Sciatic nerve (tissue), 2 donors: ENCODE results near the gene INMT. TPM values are rescaled to one million over a fixed set of nuclear protein-coding genes. Genes with fewer than 3 reads are reported as not detected.
"Not testable (repeated sequence)": the region's sequence is repeated elsewhere in the genome, so short reads cannot be mapped to it uniquely, and the experiment has no call there.

Experiments
- ATAC-seq: fragments of 200-7000 bp; cut with Tn5 transposase; one replicate; pipeline ENCODE4 v1.9.1; 2020; ENCODE audit warnings: mild to moderate bottlenecking, moderate library complexity
- DNase-seq: peaks from one replicate; pipeline ENCODE4 v3.0.0-alpha.2; 2020; ENCODE audit warnings: low spot score
- intact Hi-C: fragments of 100-400 bp; cut with DNase I; formaldehyde crosslinking; loops from one replicate; pipeline ENCODE4 v1.14.2; 2022
- total RNA-seq: library from RNA; stranded (reverse); fragmentation: NEBNext Ultra II Directional; extraction: Animal tissue kit (Norgen Biotek cat#: 25700); gene quantifications from one replicate; pipeline ENCODE4 v1.2.1, GENCODE V29; 2021
- donor health status: DM: no; HTN: no; CAD: no.
- donor health status: DM: no; HTN: no; CAD: no.

Gene INMT
- total RNA-seq, result 131 TPM

DNA sequence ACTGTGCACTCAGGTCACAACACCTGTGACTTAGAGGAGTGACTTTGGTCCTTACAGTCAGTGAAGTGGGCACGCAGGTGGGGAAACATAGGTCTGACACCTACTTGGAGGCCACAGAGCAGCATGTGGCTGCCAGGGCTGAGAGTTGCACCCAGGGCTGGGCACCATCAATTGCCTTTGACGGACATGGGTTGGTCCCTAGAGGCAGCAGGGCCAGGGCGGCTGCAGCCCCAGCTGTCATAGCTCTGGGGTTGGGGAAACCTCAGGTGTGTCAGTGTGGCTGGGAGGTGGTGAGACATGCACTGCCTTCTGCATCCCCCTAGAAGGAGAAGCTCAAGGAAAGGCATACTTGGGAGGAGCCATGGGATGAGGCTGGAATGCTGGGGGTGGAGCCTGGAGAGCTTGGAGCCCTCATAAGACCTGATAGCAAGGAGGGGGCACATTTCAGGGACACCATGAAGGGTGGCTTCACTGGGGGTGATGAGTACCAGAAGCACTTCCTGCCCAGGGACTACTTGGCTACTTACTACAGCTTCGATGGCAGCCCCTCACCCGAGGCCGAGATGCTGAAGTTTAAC is at the start of gene INMT:
Gene INMT, plus strand, starts transcription at position 440 of the 578 bp plus-strand sequence. Its CDS starts 16 bp downstream, at position 456.
- intact Hi-C loops, result no loop called here
- ATAC-seq, result peak; percentile 57
- no peak for DNase-seq

DNA sequence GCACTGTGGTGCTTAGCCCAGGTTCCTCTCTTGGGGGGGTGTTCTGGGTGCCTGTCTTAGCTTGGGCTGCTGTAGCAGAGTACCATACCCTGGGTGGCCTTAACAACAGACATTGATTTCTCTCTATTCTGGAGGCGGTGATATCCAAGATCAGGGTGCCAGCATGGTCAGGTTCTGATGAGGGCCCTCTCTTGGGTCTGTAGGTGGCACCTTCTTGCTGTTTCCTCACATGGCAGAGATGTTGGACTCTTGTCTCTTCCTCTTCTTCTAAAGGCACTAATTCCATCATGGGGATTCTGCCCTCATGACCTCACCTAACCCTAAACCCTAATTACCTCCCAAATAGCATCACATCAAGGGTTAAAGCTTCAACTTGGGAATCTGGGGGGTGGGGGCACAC is 49.7 kb upstream of the INMT start:
- intact Hi-C loops, result no loop called here
- ATAC-seq, result no peak
- DNase-seq, result no peak

DNA sequence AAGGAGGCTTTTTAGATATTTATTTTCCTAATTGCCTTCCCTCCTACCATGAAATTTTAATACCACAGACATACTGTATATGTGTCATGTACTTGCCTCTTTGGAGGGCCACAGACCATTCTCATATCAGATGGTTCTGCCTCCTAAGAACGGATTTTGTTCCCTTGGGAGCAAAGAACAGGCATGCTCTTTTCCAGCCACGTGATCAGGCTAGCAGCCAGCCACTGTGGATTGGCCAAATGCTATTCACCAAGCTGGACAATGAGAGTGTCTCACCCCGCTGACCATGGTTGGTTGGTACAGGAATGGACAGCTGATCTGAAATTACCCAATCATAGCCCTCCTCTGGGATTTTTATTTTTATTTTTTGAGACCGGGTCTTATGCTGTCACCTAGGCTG is 48.2 kb upstream of the INMT start:
- ATAC-seq (no peak), DNase-seq (no peak)

DNA sequence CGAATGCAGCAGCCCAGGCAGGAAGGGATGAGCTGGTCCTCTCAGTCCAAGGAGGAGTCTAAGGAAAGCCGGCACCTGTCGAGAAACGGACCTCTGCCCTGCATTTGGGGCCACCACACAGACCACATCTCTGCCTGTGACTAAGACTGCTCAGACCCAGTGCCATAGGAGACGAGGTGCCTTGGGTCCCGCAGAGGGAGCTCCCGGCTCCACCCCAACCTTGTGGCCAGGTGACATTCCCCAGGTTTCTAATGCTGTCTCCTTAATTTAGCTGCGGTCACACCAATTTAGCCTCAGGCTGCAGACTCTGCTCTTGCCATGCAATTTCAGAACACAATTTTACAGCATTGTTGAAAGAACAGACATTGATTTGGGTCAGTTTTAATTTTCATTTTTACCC is 46.9 kb upstream of the INMT start:
- intact Hi-C loops, result no loop called here
- ATAC-seq, result no peak
- no peak for DNase-seq

More for the DNA sequence above, 48.2 kb upstream of the INMT start:
- intact Hi-C loops, result no loop called here

DNA sequence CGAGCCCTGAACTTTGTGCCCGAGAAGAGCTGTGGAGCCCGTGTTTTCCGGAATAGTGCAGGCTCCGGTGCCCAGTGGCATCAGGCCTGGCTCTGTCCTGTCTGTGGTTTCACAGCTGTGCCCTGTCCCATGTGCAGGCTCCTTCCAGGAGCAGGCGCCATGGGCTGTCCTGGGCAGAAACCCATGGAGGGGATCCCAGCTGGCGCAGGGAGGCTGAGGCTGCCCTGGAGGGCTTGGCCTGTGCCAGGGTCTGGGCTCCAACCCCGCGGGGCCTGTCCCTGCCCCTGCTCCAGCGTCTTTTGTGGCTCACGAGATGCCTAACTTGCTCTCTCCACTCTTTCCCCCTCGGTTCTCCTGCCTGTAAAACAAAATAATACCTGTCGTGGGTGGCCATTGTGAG is 46.3 kb upstream of the INMT start:
- intact Hi-C loops, result no loop called here
- ATAC-seq (no peak), DNase-seq (no peak)

DNA sequence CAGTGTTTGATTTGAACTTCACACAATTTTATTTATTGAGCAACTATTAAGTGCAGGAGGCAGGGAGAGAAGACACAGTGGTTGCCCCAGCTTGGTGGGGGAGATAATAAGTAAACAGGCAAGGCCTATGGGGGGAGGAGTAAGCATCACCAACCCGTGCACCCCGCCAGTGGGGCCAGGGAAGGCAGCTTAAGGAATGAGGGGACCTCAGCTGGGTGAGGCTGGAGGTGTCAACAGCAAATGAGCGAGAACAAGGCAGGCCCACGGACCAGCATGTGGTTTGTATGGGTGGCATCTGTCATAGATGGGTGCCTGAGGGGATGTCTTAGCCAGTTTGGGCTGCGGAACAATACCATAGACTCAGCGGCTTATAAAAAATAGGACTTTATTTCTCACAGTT is 45.6 kb upstream of the INMT start:
- no peak for ATAC-seq
- intact Hi-C loops, result no loop called here
- DNase-seq, result no peak

DNA sequence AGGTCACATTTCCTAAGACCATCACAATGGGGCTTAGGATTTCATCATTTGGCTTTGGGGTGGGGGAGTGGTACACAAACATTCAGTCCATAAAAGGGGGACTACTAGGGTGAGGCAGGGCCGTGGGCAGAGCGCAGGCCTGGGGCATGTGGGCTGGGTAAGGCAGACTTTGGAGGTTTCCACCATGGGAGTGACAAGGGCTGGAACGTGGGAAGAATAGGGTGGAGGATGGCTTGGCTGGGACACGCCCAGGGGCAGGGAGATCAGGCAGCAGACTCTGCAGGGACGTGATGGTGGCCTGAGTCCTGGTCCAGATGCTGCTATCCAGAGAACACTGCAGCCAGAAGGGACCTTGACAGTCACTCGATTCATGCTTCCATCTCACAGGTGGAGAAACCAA is 45.0 kb upstream of the INMT start:
- intact Hi-C loops, result no loop called here
- no peak for ATAC-seq
- DNase-seq, result no peak

DNA sequence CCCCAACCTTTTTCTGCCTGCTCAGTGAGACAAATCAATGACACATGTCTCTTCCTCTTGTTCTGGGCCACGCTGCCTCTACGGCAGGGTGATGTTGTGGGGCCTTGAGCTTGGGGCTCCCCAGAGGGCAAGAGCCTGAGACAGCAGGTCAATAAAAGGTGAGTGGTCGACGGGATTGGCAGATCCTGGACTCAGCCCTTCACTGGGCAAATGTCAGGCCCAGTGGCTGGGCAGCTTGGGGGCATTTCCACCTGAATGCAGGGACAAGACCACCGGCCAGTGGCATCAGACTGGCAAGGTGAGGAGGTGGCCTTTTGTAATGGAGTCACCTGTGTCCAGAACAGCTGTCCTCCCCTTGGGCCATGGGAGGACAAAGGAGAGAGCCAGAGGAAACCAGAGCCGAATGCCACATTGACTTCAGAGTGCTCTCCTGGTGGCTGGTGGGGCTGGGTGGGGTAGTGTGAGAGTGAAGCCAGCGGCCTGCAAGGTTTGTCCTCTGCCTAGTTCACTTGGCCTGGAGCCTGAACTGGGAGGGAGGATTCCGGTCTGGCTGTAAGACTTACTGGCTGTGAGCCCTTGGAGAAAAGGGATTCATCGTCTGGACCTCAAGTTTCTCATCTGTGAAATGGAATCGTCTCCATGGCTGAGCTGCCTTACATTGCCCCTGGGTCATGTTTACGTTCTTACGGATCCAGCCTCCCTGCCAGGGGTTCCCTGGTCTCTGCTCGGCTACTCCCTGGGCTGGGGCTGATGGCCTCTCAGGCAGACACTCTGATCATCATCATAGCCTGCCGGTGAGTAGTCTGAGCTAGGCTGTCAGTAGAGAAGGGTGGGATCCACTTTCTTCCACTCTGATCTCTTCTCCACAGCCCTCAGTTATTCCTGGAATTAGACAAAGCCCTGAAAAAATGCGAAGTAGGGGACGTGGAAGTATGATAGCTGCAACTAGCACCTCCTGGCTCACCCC is 44.3 kb upstream of the INMT start:
- intact Hi-C loops, result no loop called here
- ATAC-seq, result peak; percentile 54
- peak; percentile 69 for DNase-seq

DNA sequence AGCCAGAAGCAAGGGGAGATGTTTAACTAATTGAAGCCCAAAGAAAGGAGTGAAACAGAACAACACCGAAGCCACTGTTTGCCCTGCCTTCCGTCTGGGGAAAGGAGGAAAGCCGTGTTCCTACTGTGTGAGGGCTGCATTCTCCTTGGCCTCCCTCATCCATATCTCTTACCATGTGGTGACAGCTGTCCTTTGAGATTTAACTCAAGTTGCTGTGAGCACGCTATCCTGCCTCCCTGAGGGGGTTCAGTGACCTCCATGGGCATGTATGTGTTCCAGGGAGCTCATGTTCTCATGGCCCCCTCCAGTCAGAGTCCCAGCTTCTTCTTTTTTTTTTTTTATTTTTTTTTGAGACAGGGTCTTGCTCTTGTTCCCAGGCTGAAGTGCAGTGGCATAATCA is 43.5 kb upstream of the INMT start:
- no peak for ATAC-seq
- intact Hi-C loops, result no loop called here
- DNase-seq, result no peak

DNA sequence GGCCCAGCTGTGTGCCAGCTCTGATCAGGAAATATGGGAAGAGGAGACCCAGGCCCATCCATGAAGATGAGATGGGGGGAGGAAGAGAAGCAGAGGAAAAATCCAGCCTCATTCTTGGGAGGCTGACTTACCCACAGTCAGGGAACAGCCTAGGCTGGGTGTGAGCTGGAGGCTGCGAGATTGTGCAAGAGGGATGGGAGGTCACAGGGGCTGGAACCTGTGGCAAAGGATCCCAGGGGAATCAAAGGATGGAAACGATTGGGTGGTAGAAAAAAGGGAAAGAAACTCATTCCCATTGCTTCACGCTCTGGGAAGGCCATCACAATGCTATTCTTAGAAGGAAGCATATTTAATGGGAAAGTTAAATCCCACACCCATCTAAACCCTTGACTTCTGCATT is 43.0 kb upstream of the INMT start:
- peak; percentile 91 for ATAC-seq
- intact Hi-C loops, result no loop called here
- peak; percentile 74 for DNase-seq

DNA sequence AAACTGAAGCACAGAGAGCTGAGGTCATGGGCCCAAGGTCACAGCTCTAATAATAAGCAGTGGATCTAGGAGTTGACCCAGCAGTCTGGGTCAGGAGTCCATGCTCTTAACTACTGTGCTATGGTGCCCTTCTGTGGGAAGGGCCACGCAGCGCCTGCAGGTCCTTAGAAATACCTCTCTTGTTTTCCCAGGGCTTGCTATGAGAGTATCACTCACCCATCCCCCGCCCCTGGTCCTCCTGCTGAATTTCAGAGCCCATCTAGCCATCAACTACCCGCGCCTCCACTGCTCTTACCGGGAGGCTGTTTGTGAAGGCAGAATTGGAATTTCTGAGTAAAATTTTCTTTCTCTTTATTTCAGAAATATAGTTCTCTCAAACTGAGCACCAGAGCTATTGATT is 42.4 kb upstream of the INMT start:
- DNase-seq, result no peak
- ATAC-seq, result no peak
- intact Hi-C loops, result no loop called here

DNA sequence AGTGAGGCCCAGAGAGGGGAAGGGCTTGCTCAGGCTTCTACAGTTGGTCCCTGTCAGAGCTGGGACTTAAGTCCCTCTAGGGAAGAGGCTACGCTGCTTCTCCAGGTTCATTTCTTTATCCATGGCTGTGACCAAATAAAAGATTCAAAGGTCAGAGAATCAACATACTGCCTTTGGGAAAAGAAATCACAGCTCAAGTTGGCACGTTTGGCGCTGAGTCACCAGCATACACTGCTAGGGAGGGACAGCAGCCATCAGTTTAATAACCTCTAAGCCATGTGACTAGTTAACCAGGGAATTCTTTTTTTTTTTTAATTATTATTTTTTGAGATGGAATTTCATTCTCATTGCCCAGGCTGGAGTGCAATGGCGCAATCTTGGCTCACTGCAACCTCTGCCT is 41.3 kb upstream of the INMT start:
- ATAC-seq, result no peak
- no peak for DNase-seq
- intact Hi-C loops, result no loop called here

DNA sequence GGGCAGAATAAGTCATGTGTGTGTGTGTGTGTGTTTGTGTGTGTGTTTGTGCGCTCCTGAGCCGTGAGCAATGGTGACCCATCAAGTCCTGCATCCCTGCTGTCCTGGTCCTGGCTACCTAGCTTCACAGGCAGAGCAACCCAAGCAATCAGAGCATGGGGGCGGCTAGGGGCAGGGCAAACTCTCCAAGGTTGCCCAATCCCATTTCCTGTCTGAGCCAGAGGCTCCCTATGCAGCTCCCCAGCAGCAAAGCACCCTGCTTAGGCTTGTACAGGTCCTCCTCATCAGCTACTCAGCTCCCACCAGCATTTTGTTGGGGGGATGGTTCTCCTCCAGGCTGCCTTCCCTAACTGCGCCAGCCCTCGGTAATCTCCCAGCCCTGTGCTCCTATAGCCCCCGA is 38.5 kb upstream of the INMT start:
- DNase-seq, result no peak
- intact Hi-C loops, result no loop called here
- ATAC-seq, result no peak

DNA sequence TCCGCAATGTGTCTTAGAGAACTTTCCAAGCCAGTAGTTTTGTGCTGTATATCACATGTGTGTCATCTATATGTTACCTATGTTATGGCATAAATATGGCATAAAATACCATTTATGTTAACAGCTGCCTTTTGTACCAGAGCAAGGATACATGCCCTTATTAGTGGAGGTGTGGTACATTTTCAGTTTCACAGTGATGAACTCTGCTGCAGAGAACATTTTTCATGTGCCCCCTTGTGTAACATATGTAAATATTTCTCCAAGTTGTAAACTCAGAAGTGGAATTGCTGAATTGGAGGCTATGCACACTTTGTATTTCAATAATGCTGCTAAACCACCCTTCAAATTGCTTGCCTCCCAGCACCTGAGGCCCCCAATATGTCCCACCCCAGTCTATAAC is 37.8 kb upstream of the INMT start:
- ATAC-seq (no peak), DNase-seq (no peak)
- intact Hi-C loops, result no loop called here

DNA sequence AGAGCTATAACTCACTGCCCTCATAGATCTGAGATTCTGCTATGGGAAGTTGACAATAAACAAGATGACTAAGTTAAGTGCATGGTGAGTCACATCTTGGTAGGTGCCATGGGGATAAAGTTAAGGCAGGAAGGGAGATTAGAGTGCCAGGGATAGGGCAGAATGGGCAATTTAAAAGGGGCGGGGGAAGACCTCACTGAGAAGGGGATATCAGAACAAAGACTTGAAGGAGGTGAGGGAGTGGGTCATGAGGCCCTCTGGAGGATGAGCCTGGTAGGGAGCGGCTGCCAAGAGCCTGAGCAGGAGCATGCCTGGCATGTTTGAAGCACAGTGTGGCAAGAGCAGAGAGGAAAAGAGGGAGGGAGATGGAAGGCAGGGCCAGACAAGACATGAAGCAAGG is 34.8 kb upstream of the INMT start:
- DNase-seq (no peak), ATAC-seq (no peak)
- intact Hi-C loops, result no loop called here

DNA sequence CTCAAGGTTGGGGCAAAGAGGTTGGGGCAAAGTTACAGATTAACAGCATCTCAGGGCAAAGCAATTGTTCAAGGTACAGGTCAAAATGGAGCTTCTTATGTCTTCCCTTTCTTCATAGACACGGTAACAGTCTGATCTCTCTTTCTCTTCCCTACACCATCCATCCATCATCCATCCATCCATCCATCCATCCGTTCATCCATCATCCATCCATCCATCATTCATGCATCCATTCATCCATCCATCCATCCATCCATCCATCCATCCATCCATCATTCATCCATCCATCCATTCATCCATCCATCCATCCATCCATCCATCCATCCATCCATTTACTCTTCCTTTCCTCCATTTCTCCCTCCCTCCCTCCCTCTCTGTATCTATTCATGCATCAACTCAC is 32.5 kb upstream of the INMT start:
- ATAC-seq, intact Hi-C loops: not testable (repeated sequence)

DNA sequence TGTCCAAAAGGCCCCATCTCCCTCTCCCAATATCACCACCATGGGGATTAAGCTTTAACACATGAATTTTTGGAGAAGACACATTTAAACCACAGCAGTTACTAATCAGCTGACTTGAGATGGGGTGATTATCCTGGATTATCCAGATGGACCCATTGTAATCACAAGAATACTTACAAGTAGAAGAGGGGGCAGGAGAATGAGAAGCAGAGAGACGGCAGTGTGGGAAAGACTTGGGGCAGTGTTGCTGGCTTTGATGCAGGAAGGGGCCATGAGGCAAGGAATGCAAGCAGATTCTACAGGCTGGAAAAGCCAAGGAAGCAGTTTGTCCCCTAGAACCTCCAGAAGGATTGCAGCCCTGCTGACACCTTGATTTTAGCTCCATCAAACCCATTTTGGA is 30.7 kb upstream of the INMT start:
- intact Hi-C loops, result no loop called here
- ATAC-seq (no peak), DNase-seq (no peak)

More for the DNA sequence above, 32.5 kb upstream of the INMT start:
- DNase-seq, result not testable (repeated sequence)

DNA sequence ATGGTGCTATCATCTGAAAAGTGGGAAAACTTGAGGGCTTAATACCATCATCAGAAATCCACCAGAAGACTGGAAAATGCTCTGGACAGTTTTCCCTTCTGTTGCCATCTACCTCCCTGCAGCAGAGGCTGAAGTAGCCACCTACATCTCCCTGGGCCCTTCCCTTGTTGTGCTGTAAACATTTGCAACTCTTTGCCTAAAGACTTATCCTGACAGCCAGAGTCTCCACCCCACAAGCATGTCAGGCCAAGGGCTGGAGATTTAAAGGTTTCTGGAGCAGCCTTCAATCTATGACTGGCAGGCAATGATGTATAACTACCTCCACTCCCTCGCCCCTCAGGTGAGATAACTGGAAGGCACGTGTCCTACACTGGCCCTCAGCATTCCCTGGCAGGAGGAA is 29.7 kb upstream of the INMT start:
- intact Hi-C loops, result no loop called here
- ATAC-seq (no peak), DNase-seq (no peak)

DNA sequence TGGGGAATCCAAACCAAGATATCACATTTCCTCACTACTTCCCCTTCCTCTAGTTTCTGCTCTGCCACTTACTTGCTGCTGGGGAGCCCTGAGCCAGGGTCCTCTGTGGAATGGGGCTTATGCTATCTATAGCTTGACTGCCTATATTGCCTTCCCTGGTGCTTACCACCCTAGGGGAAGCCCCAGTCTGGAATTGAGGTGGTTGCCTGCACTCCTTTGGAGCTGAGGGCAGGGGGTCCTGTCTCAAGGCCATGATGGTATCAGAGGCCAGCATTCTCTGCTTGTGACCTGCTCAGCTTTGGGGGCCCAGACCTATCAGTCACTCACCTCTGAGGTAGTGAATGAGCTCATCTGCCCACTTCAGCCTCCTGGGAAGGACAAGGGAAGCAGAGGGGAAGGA is 29.3 kb upstream of the INMT start:
- intact Hi-C loops, result no loop called here
- ATAC-seq, result no peak

DNA sequence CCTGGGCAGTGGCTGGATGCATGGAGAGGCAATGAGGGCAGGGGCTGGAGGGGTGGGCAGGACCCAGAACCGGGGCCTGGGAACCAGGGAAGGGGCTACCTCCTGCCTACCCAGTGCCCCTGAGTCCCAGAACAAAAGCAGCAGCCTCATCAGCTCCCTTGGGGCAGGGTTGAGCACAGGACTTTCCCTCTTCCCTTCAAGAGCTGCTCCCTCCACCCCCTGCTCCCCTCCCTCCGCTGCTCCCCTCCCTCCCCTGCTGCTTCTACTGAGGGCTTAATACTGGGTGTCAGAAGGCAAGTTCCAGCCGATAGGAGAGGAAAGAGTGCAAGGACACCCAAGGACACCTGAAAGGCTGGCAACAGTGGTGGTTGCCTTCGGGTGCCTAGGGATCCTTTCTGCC is 28.2 kb upstream of the INMT start:
- no peak for DNase-seq
- ATAC-seq, result no peak
- intact Hi-C loops, result no loop called here

More for the DNA sequence above, 29.3 kb upstream of the INMT start:
- DNase-seq, result no peak
